Activated B cell treated with CpG ODN at 0.5 μM for 24 hours (primary cell): ENCODE data around the gene HPSE2. TPM values are rescaled to one million over a fixed set of nuclear protein-coding genes. Genes with fewer than 3 reads are reported as not detected.

Source experiments
- ATAC-seq: fragments of 200-7000 bp; cut with Tn5 transposase; one replicate; pipeline ENCODE4 v1.10.0; 2021; ENCODE audit warnings: low read depth, mild to moderate bottlenecking, moderate library complexity
- CTCF ChIA-PET: fragments of 350-600 bp; sonication (Branson Sonifier 250); formaldehyde crosslinking; loops from one replicate; lab custom pipeline; 2021; ENCODE audit warnings: antibody characterized with exemption; lab: Charles Lee
- POLR2A ChIA-PET: fragments of 350-600 bp; sonication (Branson Sonifier 250); formaldehyde crosslinking; loops from one replicate; lab custom pipeline; 2021; ENCODE audit warnings: antibody characterized with exemption; lab: Charles Lee
- DNase-seq: peaks from one replicate; pipeline ENCODE4 v3.0.0; 2022
- H3K27ac Mint-ChIP-seq: one replicate; pipeline ENCODE4 v1.8.0; 2020; ENCODE audit warnings: mixed read lengths
- H3K27me3 Mint-ChIP-seq: one replicate; pipeline ENCODE4 v1.8.0; 2021; ENCODE audit warnings: mixed read lengths
- H3K36me3 Mint-ChIP-seq: one replicate; pipeline ENCODE4 v1.8.0; 2021; ENCODE audit warnings: low read depth, mixed read lengths
- H3K4me1 Mint-ChIP-seq: one replicate; pipeline ENCODE4 v1.8.0; 2021; ENCODE audit warnings: mixed read lengths
- H3K4me3 Mint-ChIP-seq: one replicate; pipeline ENCODE4 v1.8.0; 2020; ENCODE audit warnings: mild to moderate bottlenecking, mixed read lengths
- H3K9me3 Mint-ChIP-seq: one replicate; pipeline ENCODE4 v1.8.0; 2020; ENCODE audit warnings: mixed read lengths
- CTCF ChIP-seq: fragments of 200-600 bp; IDR thresholded peaks from one replicate; pipeline ENCODE4 v1.8.0; 2022; ENCODE audit warnings: antibody characterized with exemption, mild to moderate bottlenecking
- intact Hi-C: fragments of 100-400 bp; cut with micrococcal nuclease; formaldehyde crosslinking; loops from one replicate; pipeline ENCODE4 v1.15.1; 2024
- total RNA-seq: library from RNA; stranded (reverse); gene quantifications from 2 replicates; pipeline ENCODE4 v1.2.3, GENCODE V29; 2022

HPSE2 gene
- total RNA-seq, 1 donor from 2014 or later: not detected

DNA sequence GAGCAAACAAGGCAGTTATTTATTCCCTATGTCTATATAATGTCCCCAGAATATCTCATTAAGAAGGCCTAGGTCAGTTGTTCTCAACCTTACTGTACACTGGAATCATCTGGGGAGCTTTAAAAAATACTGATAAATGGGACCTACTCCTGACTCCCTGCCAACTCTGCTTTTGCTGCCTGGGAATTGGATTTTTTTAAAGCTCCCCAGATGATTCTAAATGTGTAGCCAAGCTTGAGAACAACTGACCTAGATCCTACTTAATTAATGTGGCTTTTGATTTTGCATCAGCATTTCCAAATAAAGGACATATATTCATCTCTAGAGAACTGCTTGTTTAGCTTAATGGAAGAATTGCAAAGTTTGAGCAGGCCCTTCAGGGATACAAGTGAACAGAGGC is 697.2 kb downstream of the HPSE2 start:
- intact Hi-C loops: no loop called here
- no peaks in the 10 kb centered on the region for H3K9me3 Mint-ChIP-seq

DNA sequence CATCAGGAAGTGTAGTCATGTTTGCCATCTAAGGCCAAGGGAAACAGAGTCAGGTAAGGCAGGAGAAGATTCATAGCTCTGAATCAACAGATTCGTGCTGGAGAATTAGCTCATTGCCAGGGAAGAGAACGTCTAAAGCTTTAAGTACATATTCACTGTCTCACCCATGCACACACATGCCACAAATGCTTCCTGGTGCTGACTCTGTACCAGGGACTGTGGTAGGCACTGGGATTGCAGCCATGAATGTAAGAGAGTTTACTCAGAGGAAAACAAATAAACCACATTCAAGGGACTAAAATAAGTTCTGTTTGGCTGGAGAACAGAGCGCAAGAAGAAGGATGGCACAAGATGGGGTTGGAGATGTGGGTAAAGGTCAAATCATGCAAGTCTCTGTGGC is 699.1 kb downstream of the HPSE2 start:
- H3K36me3 Mint-ChIP-seq: no peaks in the 10 kb centered on the region
- H3K4me3 Mint-ChIP-seq: no peak overlapping the region
- peaks cover 19% of the 10 kb centered on the region for H3K27me3 Mint-ChIP-seq
- no peaks in the 10 kb centered on the region for H3K9me3 Mint-ChIP-seq
- intact Hi-C loops: no loop called here
- ATAC-seq: no peak
- POLR2A ChIA-PET: no interaction called here
- no peaks in the 10 kb centered on the region for H3K4me1 Mint-ChIP-seq
- no peak overlapping the region for H3K27ac Mint-ChIP-seq
- no peak for DNase-seq
- CTCF ChIA-PET: no interaction called here
- no peak for TF ChIP-seq CTCF

More for the DNA sequence above, 697.2 kb downstream of the HPSE2 start:
- no peak for DNase-seq
- POLR2A ChIA-PET: no interaction called here
- no peak for TF ChIP-seq CTCF
- no peaks in the 10 kb centered on the region for H3K36me3 Mint-ChIP-seq
- peaks cover 17% of the 10 kb centered on the region for H3K27me3 Mint-ChIP-seq
- no peak overlapping the region for H3K27ac Mint-ChIP-seq
- H3K4me3 Mint-ChIP-seq: no peak overlapping the region
- no peaks in the 10 kb centered on the region for H3K4me1 Mint-ChIP-seq
- CTCF ChIA-PET: no interaction called here
- ATAC-seq: no peak

GRCh38 chr10:98533746-98534445 is 701.8 kb downstream of the HPSE2 start:
- CTCF ChIA-PET: no interaction called here

DNA sequence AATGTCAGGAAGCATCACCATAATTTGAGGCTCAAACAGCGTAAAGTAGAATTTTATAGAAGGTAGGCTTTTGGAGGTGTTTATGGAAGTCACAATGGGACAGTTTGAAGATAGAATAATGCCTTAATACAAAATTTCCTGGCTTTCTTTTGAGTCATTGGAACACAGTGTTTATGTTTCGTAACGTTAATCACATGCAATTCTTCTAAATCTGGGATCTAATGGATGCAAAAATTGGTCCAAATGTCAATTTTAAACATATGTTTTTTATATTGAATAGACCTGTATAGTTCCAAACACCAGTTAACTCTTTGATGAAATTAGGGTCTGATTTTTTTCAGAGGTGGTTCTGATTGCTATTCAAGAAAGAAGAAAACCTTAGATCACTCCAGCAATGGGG is 702.4 kb downstream of the HPSE2 start:
- no peak for ATAC-seq
- Mint-ChIP-seq H3K27ac (no peak overlapping the region), H3K36me3 (no peaks in the 10 kb centered on the region), H3K27me3 (peaks cover 11% of the 10 kb centered on the region), H3K9me3 (no peaks in the 10 kb centered on the region), H3K4me3 (no peak overlapping the region), H3K4me1 (no peaks in the 10 kb centered on the region)
- ChIA-PET POLR2A (no interaction called here), CTCF (no interaction called here)
- TF ChIP-seq CTCF: no peak
- DNase-seq: no peak
- intact Hi-C loops: no loop called here

More at GRCh38 chr10:98533746-98534445, 701.8 kb downstream of the HPSE2 start:
- intact Hi-C loops: no loop called here
- Mint-ChIP-seq H3K4me1 (no peaks in the 10 kb centered on the region), H3K9me3 (no peaks in the 10 kb centered on the region), H3K27ac (no peak overlapping the region), H3K36me3 (no peaks in the 10 kb centered on the region), H3K4me3 (no peak overlapping the region), H3K27me3 (peaks cover 13% of the 10 kb centered on the region)
- no peak for DNase-seq
- POLR2A ChIA-PET: no interaction called here
- no peak for TF ChIP-seq CTCF
- ATAC-seq: no peak

- intact Hi-C loops: no loop called here
- Mint-ChIP-seq H3K4me1 (no peaks in the 10 kb centered on the region), H3K27ac (no peak overlapping the region), H3K9me3 (no peaks in the 10 kb centered on the region), H3K4me3 (no peak overlapping the region), H3K36me3 (no peaks in the 10 kb centered on the region), H3K27me3 (peaks cover 6% of the 10 kb centered on the region)
- POLR2A ChIA-PET: no interaction called here
- DNase-seq: no peak
- no peak for ATAC-seq
- TF ChIP-seq CTCF: no peak
- CTCF ChIA-PET: no interaction called here
Observed at GRCh38 chr10:98528805-98529183, 706.9 kb downstream of the HPSE2 start.
